ENCODE results near the gene ISL2.

- TF ChIP-seq POLR2AphosphoS5 (IDR thresholded peaks at IDR 0.05) (no peak), POLR2A (IDR thresholded peaks at IDR 0.05) (no peak), EP300 (IDR thresholded peaks at IDR 0.05) (no peak)
- TF ChIP-seq, protein P1, sequence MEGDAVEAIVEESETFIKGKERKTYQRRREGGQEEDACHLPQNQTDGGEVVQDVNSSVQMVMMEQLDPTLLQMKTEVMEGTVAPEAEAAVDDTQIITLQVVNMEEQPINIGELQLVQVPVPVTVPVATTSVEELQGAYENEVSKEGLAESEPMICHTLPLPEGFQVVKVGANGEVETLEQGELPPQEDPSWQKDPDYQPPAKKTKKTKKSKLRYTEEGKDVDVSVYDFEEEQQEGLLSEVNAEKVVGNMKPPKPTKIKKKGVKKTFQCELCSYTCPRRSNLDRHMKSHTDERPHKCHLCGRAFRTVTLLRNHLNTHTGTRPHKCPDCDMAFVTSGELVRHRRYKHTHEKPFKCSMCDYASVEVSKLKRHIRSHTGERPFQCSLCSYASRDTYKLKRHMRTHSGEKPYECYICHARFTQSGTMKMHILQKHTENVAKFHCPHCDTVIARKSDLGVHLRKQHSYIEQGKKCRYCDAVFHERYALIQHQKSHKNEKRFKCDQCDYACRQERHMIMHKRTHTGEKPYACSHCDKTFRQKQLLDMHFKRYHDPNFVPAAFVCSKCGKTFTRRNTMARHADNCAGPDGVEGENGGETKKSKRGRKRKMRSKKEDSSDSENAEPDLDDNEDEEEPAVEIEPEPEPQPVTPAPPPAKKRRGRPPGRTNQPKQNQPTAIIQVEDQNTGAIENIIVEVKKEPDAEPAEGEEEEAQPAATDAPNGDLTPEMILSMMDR (IDR thresholded peaks at IDR 0.05), result no peak
Measured at GRCh38 chr15:76309601-76310330, 26.8 kb upstream of the ISL2 start.

All from gastroesophageal sphincter (tissue), 3 donors.